SKM-1 treated with dmso at 0.1 percent for 144 hours (cell line): ENCODE measurements around the gene APOM.
A peak's percentile ranks its signal among the peaks of the same experiment; 100 is the strongest.

Source experiments
- DNase-seq: peaks from one replicate; lab custom pipeline; 2025; ENCODE audit not compliant: unreplicated experiment; lab: John Stamatoyannopoulos, UW

The APOM gene

GRCh38 chr6:31655349-31656237 lies at the start of gene APOM:
Gene APOM (plus strand): TSS chr6:31655894. CDS start chr6:31655967, 73 bp downstream.
- no peak for DNase-seq

GRCh38 chr6:31607317-31607716 lies 48.4 kb upstream of the APOM start:
- DNase-seq, result no peak

- no peak for DNase-seq
These were observed 45.9 kb upstream of the APOM start for GRCh38 chr6:31609519-31610406.

- no peak for DNase-seq
These were observed 44.7 kb upstream of the APOM start for GRCh38 chr6:31610968-31611367.

GRCh38 chr6:31614075-31614619 lies 41.5 kb upstream of the APOM start:
- DNase-seq, result peak; percentile 42

GRCh38 chr6:31614684-31615578 lies 40.8 kb upstream of the APOM start, which contains the start of gene AIF1:
Gene AIF1 (plus strand): TSS chr6:31615234. CDS start chr6:31615330, 96 bp downstream.
- peak; percentile 64 for DNase-seq

- peak; percentile 96 for DNase-seq
These were observed 39.9 kb upstream of the APOM start for GRCh38 chr6:31615748-31616147.

GRCh38 chr6:31617010-31617409 lies 38.7 kb upstream of the APOM start:
- no peak for DNase-seq

- peak; percentile 98 for DNase-seq
These were observed 35.7 kb upstream of the APOM start for GRCh38 chr6:31619805-31620585.

GRCh38 chr6:31620586-31621319 lies 34.9 kb upstream of the APOM start, which contains the start of gene PRRC2A:
Gene PRRC2A (plus strand): TSS chr6:31620715. CDS start chr6:31622790, 2,075 bp downstream.
- peak; percentile 63 for DNase-seq

GRCh38 chr6:31621320-31621939 lies 34.3 kb upstream of the APOM start:
- no peak for DNase-seq

GRCh38 chr6:31621991-31622390 lies 33.7 kb upstream of the APOM start:
- no peak for DNase-seq

- peak; percentile 69 for DNase-seq
These were observed 33.0 kb upstream of the APOM start for GRCh38 chr6:31622684-31623091.

- no peak for DNase-seq
These were observed 31.6 kb upstream of the APOM start for GRCh38 chr6:31624070-31624469.

GRCh38 chr6:31626952-31627351 lies 28.7 kb upstream of the APOM start:
- DNase-seq, result no peak

GRCh38 chr6:31627690-31628287 lies 27.9 kb upstream of the APOM start:
- DNase-seq, result no peak

- DNase-seq, result no peak
These were observed 26.7 kb upstream of the APOM start for GRCh38 chr6:31629014-31629413.
